SHP77 (cell line): ENCODE data around the gene UVRAG.
A peak's percentile ranks its signal among the peaks of the same experiment; 100 is the strongest.
"Not testable (repeated sequence)": the region's sequence is repeated elsewhere in the genome, so short reads cannot be mapped to it uniquely, and the experiment has no call there.

Source experiments
- DNase-seq, 2 experiments: peaks; one replicate each; lab custom pipeline; 2025; lab: John Stamatoyannopoulos, UW

Gene UVRAG

DNA sequence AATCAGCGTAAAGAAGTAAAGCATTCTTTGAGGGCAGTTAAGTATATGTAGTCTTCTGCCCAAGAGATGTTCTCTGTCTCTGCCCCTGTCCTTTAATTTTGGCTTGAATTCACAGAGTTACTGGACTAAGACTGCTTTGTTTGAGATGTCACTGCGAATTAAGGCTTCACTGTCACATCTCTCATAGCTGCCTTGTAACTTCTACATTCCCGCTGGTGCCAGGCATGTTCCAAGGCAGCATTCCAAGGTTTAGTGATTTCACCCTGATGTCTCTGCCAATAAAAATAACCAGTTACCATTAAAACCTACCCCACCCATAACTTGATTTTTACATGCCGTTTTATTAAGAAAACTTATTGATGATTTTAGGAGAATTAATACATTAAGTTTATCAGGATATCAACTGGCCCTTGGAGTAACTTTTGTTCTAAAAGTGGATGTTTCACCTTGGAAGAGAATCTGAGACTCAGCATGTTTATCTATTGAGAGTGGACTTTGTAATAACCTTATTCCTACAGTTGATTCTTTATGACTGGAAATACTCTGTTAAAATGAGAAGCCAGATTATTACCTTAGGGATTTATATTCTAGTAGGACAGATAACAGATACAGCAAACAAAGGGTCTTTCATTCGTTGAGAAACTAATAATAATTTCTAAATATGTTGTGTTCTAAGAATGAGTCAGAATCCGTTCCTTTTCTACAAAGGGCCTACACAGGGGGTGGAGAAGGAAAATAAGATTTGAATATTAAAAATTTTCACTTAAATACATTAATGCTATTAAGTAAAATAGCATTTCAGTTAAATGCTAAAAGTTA lies 110.2 kb downstream of the UVRAG start:
- DNase-seq: no peak

DNA sequence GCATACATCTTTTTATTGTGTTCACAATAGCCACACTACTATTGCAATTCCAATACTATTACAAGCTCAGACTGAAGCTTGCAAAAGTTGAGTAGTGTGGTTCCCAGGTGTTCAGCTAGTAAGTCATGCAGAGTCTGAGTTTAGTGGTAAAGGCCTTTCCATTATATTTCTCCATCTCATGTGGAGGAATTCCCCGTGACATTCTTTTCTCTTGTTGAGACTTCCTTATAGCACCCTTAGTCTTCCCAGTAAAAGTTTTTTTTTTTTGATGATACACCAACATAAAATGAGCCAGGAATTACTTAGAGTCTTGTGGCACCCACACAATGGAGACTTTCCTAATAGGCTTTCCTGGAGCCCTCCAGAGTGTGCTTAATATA lies 110.8 kb downstream of the UVRAG start:
- no peak for DNase-seq

DNA sequence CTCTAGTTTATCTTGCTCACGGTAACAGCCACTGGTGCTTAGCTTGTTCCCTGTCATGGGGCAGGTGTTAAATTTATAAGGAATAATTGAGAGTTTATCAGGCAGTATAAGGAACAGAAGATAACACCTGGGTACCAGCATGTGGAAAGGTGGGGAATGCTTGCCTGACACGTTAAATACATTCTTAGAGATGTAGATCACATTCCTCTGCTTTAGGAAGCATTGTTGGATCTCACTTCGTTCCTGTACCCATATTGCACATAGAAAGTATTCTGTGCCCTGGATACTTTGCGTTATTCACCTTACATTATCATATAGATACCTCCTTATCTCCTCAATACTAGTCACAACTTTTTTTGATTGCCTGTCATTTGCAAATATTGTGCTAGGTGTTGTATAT lies 114.7 kb downstream of the UVRAG start:
- no peak for DNase-seq

DNA sequence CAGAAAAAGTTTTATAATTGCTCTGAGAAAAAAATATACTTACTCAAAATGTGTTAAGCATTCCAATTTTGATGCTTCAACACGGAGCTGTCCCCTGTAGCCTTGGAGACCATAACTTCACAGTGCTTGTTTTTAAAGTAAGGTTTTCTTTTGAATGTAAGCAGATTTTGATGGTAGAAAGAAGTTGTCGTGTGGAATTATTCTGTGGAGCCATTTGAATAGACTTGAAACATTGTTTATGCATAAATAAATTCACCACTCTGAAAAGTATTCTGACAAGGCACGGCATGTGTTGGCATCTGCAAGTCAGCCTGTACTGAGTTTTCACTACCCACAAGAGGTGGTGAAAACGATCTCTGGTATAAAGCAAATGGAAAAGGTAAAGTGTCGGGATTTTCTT lies 115.5 kb downstream of the UVRAG start:
- no peak for DNase-seq

DNA sequence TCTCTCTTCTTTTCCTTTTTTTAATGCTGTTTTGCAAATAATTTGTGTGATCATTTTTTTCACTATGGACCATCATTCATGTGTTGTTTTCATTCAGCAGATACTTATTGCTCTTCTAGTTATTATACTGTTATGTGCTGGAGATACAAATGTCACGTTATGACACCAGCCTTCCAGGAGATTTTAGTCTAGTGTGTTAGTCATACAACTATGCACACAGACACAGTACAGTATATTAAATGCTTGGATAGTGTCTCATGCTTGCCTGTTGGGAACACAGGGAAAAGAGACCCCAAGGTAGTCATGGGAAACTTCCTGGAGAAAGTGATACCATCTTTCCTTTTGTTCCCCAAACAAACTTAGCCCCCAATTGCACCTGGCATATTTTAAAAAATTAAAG lies 116.1 kb downstream of the UVRAG start:
- no peak for DNase-seq

DNA sequence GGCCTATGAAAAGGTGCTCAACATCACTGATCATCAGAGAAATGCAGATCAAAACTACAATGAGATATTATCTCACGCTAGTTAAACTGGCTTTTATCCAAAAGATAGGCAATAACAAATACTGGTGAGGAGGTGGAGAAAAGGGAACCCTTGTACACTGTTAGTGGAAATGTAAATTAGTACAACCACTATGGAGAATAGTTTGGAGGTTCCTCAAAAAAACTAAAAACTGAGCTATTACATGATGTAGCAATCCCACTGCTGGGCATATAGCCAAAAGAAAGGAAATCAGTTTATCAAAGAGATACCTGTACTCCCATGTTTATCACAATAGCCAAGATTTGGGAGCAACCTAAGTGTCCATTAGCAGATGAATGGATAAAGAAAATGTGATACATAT lies 118.7 kb downstream of the UVRAG start:
- not testable (repeated sequence) for DNase-seq

DNA sequence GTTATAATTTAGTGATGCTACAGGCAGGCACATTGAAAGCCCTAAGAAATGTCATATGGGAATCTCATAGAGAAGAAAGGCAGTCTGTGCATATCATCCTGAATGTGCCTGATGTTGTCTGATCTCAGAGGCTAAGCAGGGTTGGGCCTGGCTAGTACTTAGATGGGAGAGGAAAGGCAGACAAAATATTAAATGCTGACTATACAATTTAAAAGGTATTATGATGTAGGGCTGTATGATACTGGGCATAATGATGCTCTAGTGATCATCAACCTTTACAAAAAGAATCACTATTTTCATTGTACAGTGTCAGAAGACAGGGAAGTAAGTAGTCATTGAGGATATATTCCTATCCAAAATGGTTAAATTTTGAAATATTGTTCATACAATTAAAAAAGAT lies 119.8 kb downstream of the UVRAG start:
- DNase-seq: no peak

DNA sequence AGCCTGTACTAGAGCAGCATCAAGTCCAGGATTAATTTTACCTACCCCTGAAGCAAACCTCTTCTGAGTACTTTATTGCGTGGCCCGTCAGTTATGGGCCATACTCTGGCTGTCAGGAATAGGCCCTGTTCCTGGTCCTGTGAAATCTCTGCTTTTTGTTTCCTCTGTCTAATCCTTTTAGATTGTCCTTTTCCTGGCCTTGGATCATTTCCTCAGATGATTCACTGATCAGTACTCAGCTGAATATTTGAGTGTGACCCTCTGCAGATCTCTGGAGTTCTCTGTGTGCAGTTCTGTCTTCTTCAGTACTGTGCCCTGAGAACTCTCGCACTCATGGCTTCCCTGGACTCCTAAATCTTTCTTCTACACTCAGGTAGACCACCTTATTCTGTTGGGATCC lies 123.5 kb downstream of the UVRAG start:
- DNase-seq: no peak

DNA sequence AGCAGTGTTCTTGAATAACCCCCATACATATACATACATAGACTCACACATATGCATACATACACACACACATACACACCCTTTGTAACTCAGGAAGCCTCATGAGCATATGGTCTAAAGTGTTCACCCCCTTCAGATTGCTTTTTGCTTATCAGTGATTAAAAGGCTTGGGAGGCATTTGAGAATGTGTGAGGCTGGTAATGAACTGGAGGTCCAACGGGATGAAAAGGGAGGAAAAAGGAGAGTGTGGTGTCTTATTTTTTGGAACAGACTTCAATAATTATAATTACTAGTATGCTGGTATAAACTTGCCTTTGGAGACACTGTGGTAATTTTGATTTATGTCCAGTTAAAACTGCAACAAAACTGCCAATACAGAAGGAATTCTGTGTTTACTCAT lies 124.5 kb downstream of the UVRAG start:
- no peak for DNase-seq

DNA sequence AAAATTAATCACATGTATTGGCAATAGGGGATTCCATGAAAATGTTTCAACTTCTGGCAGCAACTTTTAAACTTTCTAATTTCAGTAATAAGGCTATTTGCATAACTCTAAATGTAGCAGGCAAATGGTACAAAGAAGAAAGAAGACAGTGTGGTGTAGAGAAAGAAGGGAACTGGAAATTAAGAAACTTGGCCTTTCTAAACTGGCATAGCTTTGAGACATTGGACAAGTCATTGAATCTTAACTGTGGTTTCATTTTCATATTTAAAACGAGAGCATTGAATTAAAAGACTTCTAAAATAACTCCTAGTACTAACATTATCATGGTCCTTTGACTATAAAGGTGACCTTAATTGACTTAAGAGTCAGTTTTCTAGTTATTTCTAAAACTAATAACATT lies 125.0 kb downstream of the UVRAG start:
- DNase-seq: no peak

DNA sequence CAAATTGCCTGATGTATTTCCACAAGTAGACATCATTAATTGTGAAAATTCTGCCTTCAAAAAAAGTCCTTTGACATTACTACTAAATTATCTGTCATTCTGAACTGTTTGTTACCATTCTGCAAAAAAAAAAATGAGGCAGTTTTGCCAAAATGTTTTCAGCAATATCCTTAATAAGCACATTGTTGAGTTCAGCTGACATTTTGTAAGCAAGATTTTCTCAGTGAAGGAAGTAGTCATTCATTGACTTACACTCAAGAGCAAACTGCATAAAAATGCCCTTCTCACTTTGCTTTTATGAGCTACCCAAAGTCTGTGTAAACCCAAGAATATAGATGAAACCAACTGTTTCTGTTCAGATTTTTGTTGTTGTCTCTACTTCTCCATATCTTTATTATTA lies 125.9 kb downstream of the UVRAG start:
- DNase-seq: no peak

DNA sequence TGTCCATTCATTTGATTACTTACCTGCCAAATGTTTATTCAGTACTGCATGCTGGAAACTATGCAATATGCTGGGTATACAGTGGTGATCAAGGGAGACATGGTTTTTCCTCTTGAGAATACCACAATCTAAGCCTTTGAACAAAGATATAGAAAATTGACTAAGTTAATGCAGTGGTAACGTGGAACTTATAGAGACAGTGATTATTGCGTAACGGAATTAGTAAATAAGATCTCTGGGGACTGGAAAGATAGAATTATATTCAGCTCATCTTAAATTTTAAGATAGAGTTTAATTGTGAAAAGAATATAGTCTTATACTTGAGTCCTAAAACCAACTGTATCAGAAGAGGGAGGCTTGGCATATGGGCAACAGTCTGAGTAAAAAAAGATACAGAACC lies 129.5 kb downstream of the UVRAG start:
- no peak for DNase-seq

DNA sequence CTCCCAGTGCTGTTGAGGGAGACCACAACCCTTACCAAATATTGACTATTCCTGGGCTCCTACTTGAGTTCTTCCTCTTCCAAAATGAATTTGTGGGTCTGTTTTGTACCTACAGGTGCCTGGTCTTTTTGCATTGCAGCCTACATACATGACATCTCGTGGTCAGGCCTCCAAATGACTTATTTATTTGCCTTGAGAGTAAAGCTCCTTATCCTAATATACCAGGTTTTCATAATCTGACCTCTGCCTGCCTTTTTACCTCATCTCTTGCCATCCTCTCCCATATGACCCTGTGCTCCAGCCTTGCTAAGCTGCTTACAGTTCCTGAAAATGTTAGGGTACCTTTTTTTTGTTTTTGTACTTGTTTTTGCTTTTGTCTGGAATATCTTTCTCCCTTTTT lies 130.4 kb downstream of the UVRAG start:
- DNase-seq: no peak

DNA sequence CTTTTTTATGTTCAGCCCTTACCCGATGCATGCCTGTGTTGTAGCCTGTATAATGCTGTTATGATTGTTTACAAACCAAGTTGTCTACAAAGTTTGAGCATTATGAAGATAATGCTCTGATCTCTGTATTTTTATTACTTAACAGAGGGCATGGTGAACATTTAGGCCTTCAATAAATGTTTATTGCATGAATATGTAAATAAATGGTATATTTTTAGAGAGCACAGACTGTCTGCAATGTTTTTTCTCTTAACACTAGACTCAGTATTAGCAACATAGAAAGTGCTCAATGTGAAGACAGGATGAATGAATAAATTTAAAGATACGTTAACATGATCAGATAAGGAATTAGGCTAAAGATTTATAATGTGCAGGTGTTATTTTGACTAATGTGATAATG lies 130.9 kb downstream of the UVRAG start:
- no peak for DNase-seq

DNA sequence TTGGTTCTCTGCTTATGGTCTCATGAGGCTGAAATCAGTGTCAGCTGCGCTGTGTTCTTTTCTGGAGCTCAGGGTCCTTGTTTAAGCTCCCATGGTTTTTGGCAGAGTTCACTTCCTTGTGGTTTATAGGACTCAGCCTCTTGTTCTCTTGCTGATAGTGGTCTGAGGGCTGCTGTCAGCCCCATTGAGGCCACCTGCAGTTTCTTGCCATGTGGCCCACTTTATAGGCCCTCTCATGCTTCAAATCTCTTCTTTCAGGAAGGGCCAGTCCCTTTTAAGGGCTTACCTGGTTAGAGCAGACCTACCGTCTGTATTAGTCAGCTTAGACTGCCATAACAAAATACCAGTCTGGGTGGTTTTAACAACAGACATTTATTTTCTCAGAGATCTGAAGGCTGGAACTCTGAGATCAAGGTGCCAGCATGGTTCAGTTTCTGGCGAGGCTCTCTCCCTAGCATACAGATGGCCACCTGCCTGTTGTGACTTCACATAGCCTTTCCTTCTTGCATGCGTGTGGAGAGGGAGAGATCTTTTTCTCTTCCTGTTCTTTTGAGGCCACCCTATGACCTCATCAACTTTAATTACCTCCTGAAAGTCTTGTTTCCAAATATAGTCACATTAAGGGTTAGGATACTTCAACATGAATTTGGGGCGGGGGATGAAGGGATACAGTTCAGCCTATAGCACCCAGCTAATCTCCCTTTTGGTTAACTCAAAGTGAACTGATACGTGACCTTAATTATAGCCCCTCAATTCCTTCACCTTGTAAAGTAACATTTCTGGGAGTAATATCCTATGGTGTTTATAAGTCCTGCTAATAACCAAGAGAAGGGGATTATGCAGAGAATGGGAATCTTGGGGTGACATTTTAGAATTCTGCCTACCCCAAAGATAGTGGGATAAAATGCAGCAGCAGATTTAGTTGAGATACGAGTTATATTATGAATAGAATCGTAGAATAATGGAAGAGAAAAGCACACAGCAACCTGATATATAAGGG lies 131.8 kb downstream of the UVRAG start:
- DNase-seq: peak; percentile 58 to 75

DNA sequence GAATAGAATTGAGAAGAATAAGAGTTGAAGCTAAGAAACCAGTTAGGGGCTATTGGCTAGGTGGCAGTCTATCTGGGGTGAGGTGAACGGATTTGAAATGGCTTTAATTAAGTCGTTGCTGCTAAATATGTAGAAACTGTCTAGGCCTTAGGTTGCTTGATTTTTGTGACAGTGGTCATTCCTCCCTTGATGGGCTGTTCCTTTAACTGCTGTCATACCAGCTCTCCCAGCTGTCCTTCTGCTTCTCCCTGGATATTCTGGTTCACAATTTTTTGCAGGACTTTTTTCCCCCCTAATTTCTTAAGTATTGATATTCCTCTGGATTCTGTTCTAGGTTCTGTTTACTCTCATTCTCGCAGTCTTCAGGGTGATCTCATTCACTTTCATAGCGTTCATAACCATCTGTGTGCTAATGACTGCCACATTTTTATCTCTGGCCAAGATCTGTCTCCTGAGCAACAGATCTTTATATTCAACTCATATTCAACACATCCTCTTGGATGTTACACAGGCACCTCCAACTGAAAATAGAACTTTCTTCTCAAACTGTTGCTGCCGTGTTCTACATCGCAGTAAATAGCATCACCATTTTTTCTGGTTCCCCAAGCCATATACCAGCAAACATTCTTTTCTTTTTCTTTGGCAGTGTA lies 134.1 kb downstream of the UVRAG start:
- DNase-seq: no peak

DNA sequence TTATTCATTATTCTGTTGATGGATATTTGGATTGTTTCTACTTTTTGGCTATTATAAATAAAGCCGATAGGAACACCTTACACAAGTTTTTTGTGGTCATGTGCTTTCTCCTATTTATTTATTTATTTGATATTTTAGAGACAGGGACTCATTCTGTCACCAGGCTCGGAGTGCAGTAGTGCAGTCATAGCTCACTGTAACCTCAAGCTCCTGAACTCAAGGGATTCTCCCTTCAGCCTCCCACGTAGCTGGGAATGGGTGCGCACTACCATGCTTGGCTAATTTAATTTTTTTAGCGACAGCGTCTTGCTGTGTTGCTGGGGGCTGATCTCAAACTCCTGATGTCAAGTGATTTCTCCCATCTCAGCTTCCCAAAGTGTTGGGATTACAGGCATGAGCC lies 135.1 kb downstream of the UVRAG start:
- DNase-seq: no peak

DNA sequence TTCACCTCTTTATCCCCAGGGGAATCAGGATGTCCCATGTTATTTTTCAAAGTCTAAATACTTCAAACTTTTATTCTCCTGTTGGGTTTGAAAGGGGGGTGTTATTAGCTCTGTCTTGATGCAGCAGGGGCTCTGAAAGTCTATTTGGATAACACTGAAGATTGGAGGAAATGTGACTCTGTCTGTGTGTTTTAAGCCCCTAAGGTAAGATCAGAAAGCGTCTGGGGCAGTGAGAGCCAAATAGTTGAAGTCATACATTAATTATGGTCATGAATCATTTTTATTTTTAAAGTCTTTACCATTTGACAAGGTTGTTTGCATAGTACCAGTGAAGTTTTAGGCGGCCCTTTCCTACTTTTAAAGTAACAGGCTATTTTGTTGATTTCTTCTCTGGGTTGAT lies 139.0 kb downstream of the UVRAG start:
- DNase-seq: no peak

DNA sequence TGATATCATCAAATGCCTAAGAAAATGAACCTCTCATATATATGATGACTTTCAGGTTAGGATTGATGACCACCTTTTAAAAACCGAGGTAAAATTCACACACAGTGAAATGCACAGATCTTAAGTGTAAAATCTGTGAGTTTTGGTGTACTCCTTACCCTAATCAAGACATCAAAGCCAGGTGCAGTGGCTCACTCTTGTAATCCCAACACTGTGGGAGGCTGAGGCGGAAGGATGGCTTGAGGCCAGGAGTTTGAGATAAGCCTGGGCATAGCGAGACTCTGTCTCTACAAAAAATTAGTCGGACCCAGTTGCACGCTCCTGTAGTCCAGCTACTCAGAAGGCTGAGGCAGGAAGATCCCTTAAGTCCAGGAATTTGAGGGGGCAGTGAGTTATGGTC lies 140.4 kb downstream of the UVRAG start:
- no peak for DNase-seq

DNA sequence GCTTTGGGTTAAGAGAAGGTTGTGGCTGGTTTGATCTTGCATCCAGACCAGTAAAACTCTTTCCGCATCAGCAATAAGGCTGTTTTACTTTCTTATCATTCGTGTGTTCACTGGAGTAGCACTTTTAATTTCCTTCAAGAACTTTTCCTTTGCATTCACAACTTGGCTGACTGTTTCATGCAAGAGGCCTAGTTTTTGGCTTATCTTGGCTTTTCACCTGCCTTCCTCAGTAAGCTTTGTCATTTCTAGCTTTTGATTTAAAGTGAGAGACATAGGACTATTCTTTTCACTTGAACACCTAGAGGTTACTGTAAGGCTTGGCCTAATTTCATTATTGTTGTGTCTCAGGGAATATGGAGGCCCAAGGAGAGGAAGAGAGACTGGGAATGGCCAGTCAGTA lies 144.5 kb downstream of the UVRAG start:
- no peak for DNase-seq

DNA sequence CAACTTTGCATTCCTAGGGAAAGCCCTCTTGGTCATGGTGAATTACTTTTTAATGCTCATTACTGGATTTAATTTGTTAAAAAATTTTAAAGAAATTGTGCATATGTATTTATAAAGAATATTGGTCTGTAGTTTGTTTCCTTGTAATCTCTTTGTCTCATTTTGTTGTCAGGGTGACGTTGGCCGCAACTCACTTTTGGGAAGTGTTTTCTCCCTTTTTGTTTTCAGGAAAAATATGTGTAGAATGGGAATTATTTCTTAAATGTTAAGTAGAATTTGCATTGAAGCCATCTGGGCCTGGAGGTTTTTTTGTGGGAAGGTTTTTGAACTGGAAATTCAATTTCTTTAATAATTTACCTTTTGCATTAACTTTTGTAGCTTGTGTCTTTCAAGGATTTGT lies 149.1 kb downstream of the UVRAG start:
- DNase-seq: no peak

DNA sequence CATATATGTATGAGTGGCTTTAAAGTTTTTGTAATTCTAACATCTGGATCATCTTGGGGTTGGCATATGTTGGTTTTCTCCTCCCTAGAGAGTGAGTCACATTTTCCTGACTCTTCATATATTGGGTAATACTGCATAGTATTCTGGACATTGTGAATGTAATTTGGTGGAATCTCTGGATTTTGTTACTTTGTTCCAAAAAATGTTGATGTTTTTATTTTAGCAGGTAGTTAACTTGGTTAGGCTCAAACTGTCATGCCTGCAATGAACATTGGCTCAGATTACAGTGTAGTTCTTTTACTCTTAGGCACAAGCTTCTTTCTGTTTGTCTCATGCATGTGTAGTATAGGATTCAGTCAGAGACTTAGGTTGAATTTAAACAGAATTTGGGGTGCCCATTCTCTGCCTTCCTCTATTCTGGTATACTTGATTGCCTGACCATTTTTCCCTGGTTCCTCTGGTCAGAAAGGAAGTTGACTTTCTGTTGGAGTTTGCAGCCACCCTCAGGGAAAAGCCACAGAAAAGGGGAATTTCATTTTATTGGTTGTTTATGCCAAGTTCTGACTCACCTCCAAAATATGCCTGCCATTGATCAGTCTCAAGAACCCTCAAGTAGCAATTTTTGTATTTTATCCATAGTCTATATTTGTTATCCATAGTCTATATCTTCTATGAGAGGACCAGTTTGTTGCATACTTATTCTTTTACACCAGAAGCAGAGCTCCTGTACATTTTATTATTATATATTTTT lies 151.7 kb downstream of the UVRAG start:
- DNase-seq: no peak
